Heart left ventricle (tissue), 16 donors: ENCODE results near the gene AGPAT4. TPM values are rescaled to one million over a fixed set of nuclear protein-coding genes. Genes with fewer than 3 reads are reported as not detected.
"Not testable (repeated sequence)": the region's sequence is repeated elsewhere in the genome, so short reads cannot be mapped to it uniquely, and the experiment has no call there.

Experiments
- ATAC-seq, 4 donors: fragments of 200-7000 bp; cut with Tn5 transposase; one replicate each; pipeline ENCODE4 v1.9.1; 2020 to 2022; ENCODE audit warnings: moderate library complexity in 4 of 4, mild to moderate bottlenecking in 3 of 4, moderate number of reproducible peaks in 1 of 4
- DNase-seq, 5 donors: peaks; one replicate each; pipeline ENCODE4 v3.0.0-alpha.2; 2020
- H3K27ac ChIP-seq, 12 donors: fragments of 200-600 bp; sonication (generic) in 4 of 12; one replicate each; pipeline versions ENCODE4 v1.5.0 to v1.8.0; 2016 to 2022; ENCODE audit warnings: mild to moderate bottlenecking in 2 of 12
- H3K27me3 ChIP-seq, 9 donors: fragments of 200-600 bp; sonication (generic) in 2 of 9; one replicate each; pipeline versions ENCODE4 v1.5.1 to v1.8.0; 2016 to 2022; ENCODE audit warnings: mild to moderate bottlenecking in 3 of 9
- H3K36me3 ChIP-seq, 9 donors: fragments of 200-600 bp; sonication (generic) in 2 of 9; one replicate each; pipeline versions ENCODE4 v1.5.0 to v1.8.0; 2018 to 2022; ENCODE audit warnings: mild to moderate bottlenecking in 2 of 9
- H3K4me1 ChIP-seq, 12 donors: fragments of 200-600 bp; sonication (generic) in 4 of 12; one replicate each; pipeline versions ENCODE4 v1.5.0 to v1.8.0; 2016 to 2022; ENCODE audit warnings: mild to moderate bottlenecking in 3 of 12
- H3K4me3 ChIP-seq, 12 donors: fragments of 200-600 bp; sonication (generic) in 4 of 12; one replicate each; pipeline versions ENCODE4 v1.5.0 to v1.8.0; 2017 to 2022; ENCODE audit warnings: mild to moderate bottlenecking in 9 of 12, moderate library complexity in 4 of 12
- H3K9me3 ChIP-seq, 12 donors: fragments of 200-600 bp; sonication (generic) in 4 of 12; one replicate each; pipeline versions ENCODE4 v1.5.0 to v1.8.0; 2016 to 2022; ENCODE audit warnings: mild to moderate bottlenecking in 1 of 12
- CTCF ChIP-seq, 12 donors: fragments of 200-600 bp; sonication (generic) in 4 of 12; IDR thresholded peaks; one replicate each; pipeline versions ENCODE4 v1.5.0 to v1.8.0; 2018 to 2022; ENCODE audit warnings: antibody characterized with exemption in 12 of 12, mild to moderate bottlenecking in 5 of 12
- POLR2A ChIP-seq, 2 donors: fragments of 450-650 bp; IDR thresholded peaks; one replicate each; pipeline ENCODE4 v1.6.1; 2017; ENCODE audit warnings: antibody characterized with exemption in 2 of 2, mild to moderate bottlenecking in 2 of 2, moderate library complexity in 2 of 2
- WGBS, 4 donors: extraction: QIAGEN DNeasy Blood & Tissue Kit in 2 of 4; methylation state at CpG; one replicate each; pipeline versions ENCODE4 v1.1.5 to v1.1.7; 2013 to 2018; 5-methylcytosine and 5-hydroxymethylcytosine counted together
- intact Hi-C, 10 donors: fragments of 100-400 bp; cut with DNase I; formaldehyde crosslinking; loops; one replicate each; pipeline versions ENCODE4 v1.11.1 to v1.14.2; 2022
- polyA plus RNA-seq, 2 donors: library from polyadenylated mRNA; stranded (reverse); fragments of 200-250 nt; gene quantifications; one replicate each; pipeline ENCODE4 v1.2.3, GENCODE V29; 2013
- total RNA-seq, 9 donors: library from RNA; depleted of rRNA in 2 of 9; stranded (reverse); fragments of >200 nt in 2 of 9; fragmentation: NEBNext Ultra II Directional in 3 of 9; extraction: Animal tissue kit (Norgen Biotek cat#: 25700) in 3 of 9; gene quantifications; one replicate each; pipeline versions ENCODE4 v1.1.0 to v1.2.4, GENCODE V29; 2016 to 2023
- donor health status: ischemic (EF 13 %, LVEDD 7.1; RV severe dilation, severe dysfunction).
- donor health status: healthy with polysubstance abuse.
- donor health status: DM: no; HTN: yes; CAD: no.
- donor health status: DM: no; HTN: no; CAD: no.
- donor health status: ischemic (EF 25% LVEDD 6.9; RV normal size, moderate dysfunction).
- donor health status: ischemic (EF 25% LVEDD 5.7; RV mildly dilated, moderate dysfunction).
- donor health status: healthy.
- donor health status: DM: yes; HTN: yes; CAD: no.
- donor health status: ischemic (EF 35%, LVEDD 5.7; RV mildly dilated, moderate dysfunction).
- donor health status: nonischemic (EF 11% LVEDD 7.7; RV severe dilation, severe dysfunction).
- donor health status: DM: yes; HTN: yes; CAD: no.
- donor health status: PGD.
- donor health status: ischemic (EF 29% LVEDD 5.4; RV normal size, mild dysfunction).
- donor health status: nonischemic (EF 23%, LVEDD 6.1; RV moderate dilation, normal function).

Gene AGPAT4
- total and polyA plus RNA-seq, 11 donors: 0.83 to 5.0 (median 1.8) TPM

GRCh38 chr6:161226009-161226964, 47.6 kb downstream of the AGPAT4 start:
- Histone ChIP-seq H3K27me3 (no peaks in the 10 kb centered on the region), H3K27ac (peak overlapping the region in 1 of 12 donors; percentile 29), H3K36me3 (peaks cover 0 to 4% (median under 1%) of the 10 kb centered on the region in 9 donors), H3K4me3 (peak overlapping the region in 1 of 12 donors; percentile 5), H3K9me3 (no peaks in the 10 kb centered on the region), H3K4me1 (peaks cover 0 to 38% (median 16%) of the 10 kb centered on the region in 12 donors)
- 50 to 57% (median 54%) methylated on average over 8 of the region's 8 CpGs for WGBS, 4 donors
- ATAC-seq (peak in 2 of 4 donors; percentile 39 to 45), DNase-seq (no peak)
- TF ChIP-seq POLR2A (IDR thresholded peaks at IDR 0.05): no peak
- TF ChIP-seq CTCF (IDR thresholded peaks at IDR 0.05): no peak
- intact Hi-C loops: no loop called here

- Histone ChIP-seq H3K9me3 (no peaks in the 10 kb centered on the region), H3K27ac (peak overlapping the region in 1 of 12 donors; percentile 29), H3K27me3 (no peaks in the 10 kb centered on the region), H3K4me1 (peaks cover 0 to 38% (median 16%) of the 10 kb centered on the region in 12 donors), H3K36me3 (no peaks in the 10 kb centered on the region), H3K4me3 (no peak overlapping the region)
- WGBS, 4 donors: 78 to 86% (median 82%) methylated on average over 8 of the region's 8 CpGs
- intact Hi-C loops: no loop called here
- no peak for TF ChIP-seq CTCF (IDR thresholded peaks at IDR 0.05)
- no peak for TF ChIP-seq POLR2A (IDR thresholded peaks at IDR 0.05)
- ATAC-seq (no peak), DNase-seq (no peak)
These were observed 48.2 kb downstream of the AGPAT4 start for GRCh38 chr6:161225681-161226008.

- intact Hi-C loops: not testable (repeated sequence)
These were observed 48.7 kb downstream of the AGPAT4 start for GRCh38 chr6:161224951-161225680.

GRCh38 chr6:161223646-161224045, 50.2 kb downstream of the AGPAT4 start:
- TF ChIP-seq POLR2A (IDR thresholded peaks at IDR 0.05) (no peak), CTCF (IDR thresholded peaks at IDR 0.05) (no peak)
- ATAC-seq (no peak), DNase-seq (no peak)
- Histone ChIP-seq H3K4me3 (no peak overlapping the region), H3K4me1 (peaks cover 0 to 32% (median 12%) of the 10 kb centered on the region in 12 donors), H3K27ac (no peak overlapping the region), H3K27me3 (no peaks in the 10 kb centered on the region), H3K36me3 (no peaks in the 10 kb centered on the region), H3K9me3 (no peaks in the 10 kb centered on the region)
- 76 to 98% (median 96%) methylated on average over 3 of the region's 3 CpGs for WGBS, 4 donors
- intact Hi-C loops: no loop called here

More at GRCh38 chr6:161224951-161225680, 48.7 kb downstream of the AGPAT4 start:
- H3K9me3 ChIP-seq, DNase-seq, H3K4me3 ChIP-seq, ATAC-seq, H3K36me3 ChIP-seq, H3K27me3 ChIP-seq, H3K27ac ChIP-seq: not testable (repeated sequence)
- H3K4me1 ChIP-seq: peaks cover 0 to 38% (median 16%) of the 10 kb centered on the region in 12 donors
- WGBS, 4 donors: 88 to 90% (median 90%) methylated on average over 16 of the region's 16 CpGs
